Keratinocyte (primary cell): Measurements from ENCODE around the gene F11. TPM values are rescaled to one million over a fixed set of nuclear protein-coding genes. Genes with fewer than 3 reads are reported as not detected.

Source experiments
- DNase-seq: peaks from one replicate; pipeline ENCODE4 v3.0.0-alpha.2; 2011; ENCODE audit warnings: low read depth, missing footprints, low spot score
- FAIRE-seq: peaks from 2 replicates; lab custom pipeline; 2011; peaks lifted over from hg19 to GRCh38; lab: Jason Lieb, UNC
- H2AFZ ChIP-seq: 2 replicates; pipeline ENCODE4 v1.6.0; 2012; ENCODE audit warnings: low read length, control low read depth, inconsistent platforms; ENCODE audit not compliant: control insufficient read depth
- H3K27ac ChIP-seq: 2 replicates; pipeline ENCODE4 v1.5.1; 2011; ENCODE audit warnings: low read length; ENCODE audit not compliant: control insufficient read depth, insufficient read depth
- H3K27me3 ChIP-seq: 3 replicates; pipeline ENCODE4 v1.6.0; 2011; ENCODE audit warnings: low read length; ENCODE audit not compliant: control insufficient read depth, insufficient read depth; ENCODE audit errors: extremely low read depth
- H3K36me3 ChIP-seq, 2 experiments: 2 replicates in 1 of 2; 3 replicates in 1 of 2; pipeline ENCODE4 v1.5.1; 2011; ENCODE audit warnings: low read length in 2 of 2, mild to moderate bottlenecking in 1 of 2; ENCODE audit not compliant: control insufficient read depth in 2 of 2, insufficient read depth in 2 of 2; ENCODE audit errors: extremely low read depth in 1 of 2
- H3K4me1 ChIP-seq: 3 replicates; pipeline ENCODE4 v1.5.1; 2011; ENCODE audit warnings: low read length; ENCODE audit not compliant: control insufficient read depth, insufficient read depth; ENCODE audit errors: extremely low read depth
- H3K4me2 ChIP-seq: 3 replicates; pipeline ENCODE4 v1.6.0; 2011; ENCODE audit warnings: low read depth, low read length; ENCODE audit not compliant: control insufficient read depth, insufficient read depth; ENCODE audit errors: extremely low read depth
- H3K4me3 ChIP-seq, 3 experiments: fragments of 200-600 bp in 1 of 3; sonication (generic) in 1 of 3; 2 replicates in 2 of 3; 3 replicates in 1 of 3; pipeline ENCODE4 v1.5.1; 2011 to 2016; ENCODE audit warnings: low read length in 3 of 3, mild to moderate bottlenecking in 3 of 3, control low read depth in 2 of 3, inconsistent platforms in 1 of 3, low read depth in 1 of 3, mixed read lengths in 1 of 3, mixed run types in 1 of 3, moderate library complexity in 1 of 3; ENCODE audit not compliant: control insufficient read depth in 2 of 3, insufficient read depth in 2 of 3; ENCODE audit errors: extremely low read depth in 1 of 3
- H3K79me2 ChIP-seq: 2 replicates; pipeline ENCODE4 v1.6.0; 2012; ENCODE audit warnings: low read length; ENCODE audit not compliant: control insufficient read depth, insufficient read depth
- H3K9ac ChIP-seq: 3 replicates; pipeline ENCODE4 v1.6.0; 2011; ENCODE audit warnings: low read length; ENCODE audit not compliant: control insufficient read depth, insufficient read depth; ENCODE audit errors: extremely low read depth
- H3K9me1 ChIP-seq: 3 replicates; pipeline ENCODE4 v1.6.0; 2011; ENCODE audit warnings: low read length; ENCODE audit not compliant: control insufficient read depth, insufficient read depth; ENCODE audit errors: extremely low read depth
- H3K9me3 ChIP-seq: 2 replicates; pipeline ENCODE4 v1.5.1; 2012; ENCODE audit warnings: low read depth, low read length; ENCODE audit not compliant: control insufficient read depth
- H4K20me1 ChIP-seq: 3 replicates; pipeline ENCODE4 v1.6.0; 2011; ENCODE audit warnings: low read length; ENCODE audit not compliant: control insufficient read depth, insufficient read depth; ENCODE audit errors: extremely low read depth
- CTCF ChIP-seq, 3 experiments: IDR thresholded peaks in 1 of 3; conservative IDR thresholded peaks in 1 of 3; optimal IDR thresholded peaks in 1 of 3; 2 replicates in 2 of 3; 3 replicates in 1 of 3; pipeline versions ENCODE3 to v1.5.1; 2011; ENCODE audit warnings: low read length in 3 of 3, mild to moderate bottlenecking in 3 of 3, moderate library complexity in 2 of 3, control low read depth in 1 of 3, inconsistent platforms in 1 of 3; ENCODE audit not compliant: insufficient read depth in 2 of 3; ENCODE audit errors: extremely low read depth in 1 of 3
- EZH2 ChIP-seq: IDR thresholded peaks from one replicate; pipeline ENCODE4 v1.6.1; 2012; ENCODE audit warnings: inconsistent platforms, mild to moderate bottlenecking, low read length, moderate library complexity
- dilution Hi-C: fragments of 300-500 bp; cut with MboI; formaldehyde crosslinking; loops from one replicate; pipeline ENCODE4 v1.7.0; 2020; ENCODE audit warnings: low sequenced_read_pairs; ENCODE audit not compliant: extremely low pct_ligation_motif_present
- polyA plus RNA-seq, 5 experiments: library from polyadenylated mRNA; depleted of rRNA in 3 of 5; stranded (reverse) in 3 of 5; stranded (forward) in 1 of 5; unstranded in 1 of 5; fragments of >200 nt; gene quantifications; 1 replicate in 1 of 5; 2 replicates in 3 of 5; 3 replicates in 1 of 5; pipeline versions ENCODE4 v1.2.1 to v1.2.3, GENCODE V29; 2011 to 2012; ENCODE audit warnings: missing spikeins in 2 of 5, low read depth in 1 of 5, low replicate concordance in 1 of 5

F11 gene
- polyA plus RNA-seq, 1 donor (not counting 4 experiments of a cell fraction or from before 2014, with no cell fraction given) = not detected

- no peaks in the 10 kb centered on the region for H3K36me3 ChIP-seq
- no peak overlapping the region for H3K9ac ChIP-seq
- H4K20me1 ChIP-seq = no peaks in the 10 kb centered on the region
- TF ChIP-seq EZH2 = no peak
- no peak for TF ChIP-seq CTCF (optimal IDR thresholded peaks at IDR 0.05 in 1 of 3, IDR thresholded peaks at IDR 0.05 in 1 of 3, conservative IDR thresholded peaks at IDR 0.05 in 1 of 3; ENCODE audit: extremely low read depth in 1 of 3, insufficient read depth in 2 of 3, low read length in 3 of 3)
- no peaks in the 10 kb centered on the region for H3K79me2 ChIP-seq
- H3K4me3 ChIP-seq = no peak overlapping the region
- dilution Hi-C loops = no loop called here
- H3K4me2 ChIP-seq = no peak overlapping the region
- H2AFZ ChIP-seq = no peak overlapping the region
- no peaks in the 10 kb centered on the region for H3K27me3 ChIP-seq
- H3K4me1 ChIP-seq = no peaks in the 10 kb centered on the region
- H3K9me3 ChIP-seq = no peaks in the 10 kb centered on the region
- H3K27ac ChIP-seq = no peak overlapping the region
- no peaks in the 10 kb centered on the region for H3K9me1 ChIP-seq
- no peak for FAIRE-seq
- DNase-seq = no peak
Measured at GRCh38 chr4:186248643-186249042, 17.3 kb upstream of the F11 start.

GRCh38 chr4:186249785-186250754, 15.9 kb upstream of the F11 start:
- Histone ChIP-seq H3K9me1 (no peaks in the 10 kb centered on the region), H3K27ac (no peak overlapping the region), H4K20me1 (no peaks in the 10 kb centered on the region), H3K27me3 (no peaks in the 10 kb centered on the region), H3K9me3 (no peaks in the 10 kb centered on the region), H2AFZ (no peak overlapping the region), H3K4me2 (no peak overlapping the region), H3K9ac (no peak overlapping the region), H3K36me3 (no peaks in the 10 kb centered on the region), H3K4me3 (no peak overlapping the region), H3K79me2 (no peaks in the 10 kb centered on the region), H3K4me1 (no peaks in the 10 kb centered on the region)
- no peak for TF ChIP-seq EZH2
- no peak for TF ChIP-seq CTCF (optimal IDR thresholded peaks at IDR 0.05 in 1 of 3, IDR thresholded peaks at IDR 0.05 in 1 of 3, conservative IDR thresholded peaks at IDR 0.05 in 1 of 3; ENCODE audit: extremely low read depth in 1 of 3, insufficient read depth in 2 of 3, low read length in 3 of 3)
- FAIRE-seq (no peak), DNase-seq (no peak)
- dilution Hi-C loops = no loop called here
